NCI-H345 (cell line): Measurements from ENCODE around the gene ATP1A4.
"Not testable (repeated sequence)": the region's sequence is repeated elsewhere in the genome, so short reads cannot be mapped to it uniquely, and the experiment has no call there.

Experiments used
- DNase-seq: peaks from one replicate; lab custom pipeline; 2025; lab: John Stamatoyannopoulos, UW

Gene ATP1A4

GRCh38 chr1:160124705-160125478 is 26.5 kb upstream of the ATP1A4 start:
- DNase-seq, result no peak

- no peak for DNase-seq
Observed at GRCh38 chr1:160125746-160126145, 25.7 kb upstream of the ATP1A4 start.

- not testable (repeated sequence) for DNase-seq
Observed at GRCh38 chr1:160126342-160126741, 25.1 kb upstream of the ATP1A4 start.

GRCh38 chr1:160127381-160127780 is 24.0 kb upstream of the ATP1A4 start:
- DNase-seq, result no peak

GRCh38 chr1:160127865-160128523 is 23.4 kb upstream of the ATP1A4 start:
- DNase-seq, result no peak

- DNase-seq, result no peak
Observed at GRCh38 chr1:160128636-160129035, 22.8 kb upstream of the ATP1A4 start.

- DNase-seq, result no peak
Observed at GRCh38 chr1:160129046-160129445, 22.4 kb upstream of the ATP1A4 start.

- DNase-seq, result no peak
Observed at GRCh38 chr1:160129558-160129957, 21.8 kb upstream of the ATP1A4 start.

- DNase-seq, result no peak
Observed at GRCh38 chr1:160129966-160130365, 21.4 kb upstream of the ATP1A4 start.

GRCh38 chr1:160130486-160130885 is 20.9 kb upstream of the ATP1A4 start:
- DNase-seq, result no peak

GRCh38 chr1:160130939-160131338 is 20.5 kb upstream of the ATP1A4 start:
- no peak for DNase-seq

- no peak for DNase-seq
Observed at GRCh38 chr1:160131803-160132565, 19.4 kb upstream of the ATP1A4 start.

- DNase-seq, result no peak
Observed at GRCh38 chr1:160133990-160134770, 17.2 kb upstream of the ATP1A4 start.

- DNase-seq, result no peak
Observed at GRCh38 chr1:160134791-160135572, 16.4 kb upstream of the ATP1A4 start.

- DNase-seq, result no peak
Observed at GRCh38 chr1:160136121-160136925, 15.1 kb upstream of the ATP1A4 start.

GRCh38 chr1:160136926-160137200 is 14.5 kb upstream of the ATP1A4 start:
- no peak for DNase-seq

- DNase-seq, result no peak
Observed at GRCh38 chr1:160137216-160137862, 14.1 kb upstream of the ATP1A4 start.

GRCh38 chr1:160139840-160140239 is 11.6 kb upstream of the ATP1A4 start:
- no peak for DNase-seq

GRCh38 chr1:160143695-160144094 is 7.7 kb upstream of the ATP1A4 start:
- no peak for DNase-seq

GRCh38 chr1:160144921-160145320 is 6.5 kb upstream of the ATP1A4 start:
- DNase-seq, result no peak
